HG03520 (cell line): Measurements from ENCODE around the gene GBP6.
A peak's percentile ranks its signal among the peaks of the same experiment; 100 is the strongest.
"Not testable (repeated sequence)": the region's sequence is repeated elsewhere in the genome, so short reads cannot be mapped to it uniquely, and the experiment has no call there.

Experiments used
- ATAC-seq: cut with Tn5 transposase; IDR thresholded peaks from one replicate; pipeline ENCODE4 v1.9.1; 2021; ENCODE audit warnings: mild to moderate bottlenecking, moderate library complexity; ENCODE audit not compliant: unreplicated experiment

The GBP6 gene

GRCh38 chr1:89363638-89364536 is at the start of gene GBP6:
GBP6 (plus strand) TSS chr1:89364059; CDS start chr1:89368552, 4,493 bp downstream.
- ATAC-seq = no peak

GRCh38 chr1:89322402-89322801 is 41.5 kb upstream of the GBP6 start:
- no peak for ATAC-seq

GRCh38 chr1:89331890-89332289 is 32.0 kb upstream of the GBP6 start:
- ATAC-seq = no peak

- ATAC-seq = no peak
These were observed 31.4 kb upstream of the GBP6 start for GRCh38 chr1:89332461-89332860.

- no peak for ATAC-seq
These were observed 28.4 kb upstream of the GBP6 start for GRCh38 chr1:89335486-89335885.

- no peak for ATAC-seq
These were observed 26.0 kb upstream of the GBP6 start for GRCh38 chr1:89337903-89338302.

GRCh38 chr1:89339039-89339438 is 24.8 kb upstream of the GBP6 start:
- ATAC-seq = no peak

- ATAC-seq = not testable (repeated sequence)
These were observed 18.4 kb upstream of the GBP6 start for GRCh38 chr1:89345479-89345878.

GRCh38 chr1:89347296-89347695 is 16.6 kb upstream of the GBP6 start:
- ATAC-seq = no peak

GRCh38 chr1:89350298-89350697 is 13.6 kb upstream of the GBP6 start:
- ATAC-seq = no peak

GRCh38 chr1:89351597-89352311 is 12.1 kb upstream of the GBP6 start:
- no peak for ATAC-seq

- no peak for ATAC-seq
These were observed 11.4 kb upstream of the GBP6 start for GRCh38 chr1:89352421-89352820.

GRCh38 chr1:89354205-89354604 is 9.7 kb upstream of the GBP6 start:
- ATAC-seq = no peak

GRCh38 chr1:89355056-89355455 is 8.8 kb upstream of the GBP6 start:
- ATAC-seq = no peak

- no peak for ATAC-seq
These were observed 7.0 kb upstream of the GBP6 start for GRCh38 chr1:89356658-89357400.

GRCh38 chr1:89358287-89358893 is 5.5 kb upstream of the GBP6 start:
- ATAC-seq = peak; percentile 57

GRCh38 chr1:89360716-89361115 is 3.1 kb upstream of the GBP6 start:
- no peak for ATAC-seq

- ATAC-seq = no peak
These were observed 2.2 kb upstream of the GBP6 start for GRCh38 chr1:89361681-89362080.

GRCh38 chr1:89363196-89363595 is 663 bp upstream of the GBP6 start:
- peak; percentile 91 for ATAC-seq

GRCh38 chr1:89364954-89365550 is 1.2 kb downstream of the GBP6 start:
- ATAC-seq = no peak

GRCh38 chr1:89367221-89367620 is 3.4 kb downstream of the GBP6 start:
- no peak for ATAC-seq
